Fibroblast of pulmonary artery (primary cell): ENCODE data around the gene CHST9.

Experiments used
- DNase-seq: peaks from one replicate; pipeline ENCODE4 v3.0.0-alpha.2; 2010; ENCODE audit warnings: low read depth
- H3K4me3 ChIP-seq: replicated peaks from 2 replicates; pipeline ENCODE4 v1.5.1; 2011; ENCODE audit warnings: low read depth, mild to moderate bottlenecking, control low read depth, low read length, moderate library complexity
- TF ChIP-seq, protein P1 (sequence below): IDR thresholded peaks from 2 replicates; pipeline ENCODE4 v1.5.1; 2011; ENCODE audit warnings: mild to moderate bottlenecking, control low read depth, low read length, inconsistent platforms; ENCODE audit errors: missing control alignments

Gene CHST9

DNA sequence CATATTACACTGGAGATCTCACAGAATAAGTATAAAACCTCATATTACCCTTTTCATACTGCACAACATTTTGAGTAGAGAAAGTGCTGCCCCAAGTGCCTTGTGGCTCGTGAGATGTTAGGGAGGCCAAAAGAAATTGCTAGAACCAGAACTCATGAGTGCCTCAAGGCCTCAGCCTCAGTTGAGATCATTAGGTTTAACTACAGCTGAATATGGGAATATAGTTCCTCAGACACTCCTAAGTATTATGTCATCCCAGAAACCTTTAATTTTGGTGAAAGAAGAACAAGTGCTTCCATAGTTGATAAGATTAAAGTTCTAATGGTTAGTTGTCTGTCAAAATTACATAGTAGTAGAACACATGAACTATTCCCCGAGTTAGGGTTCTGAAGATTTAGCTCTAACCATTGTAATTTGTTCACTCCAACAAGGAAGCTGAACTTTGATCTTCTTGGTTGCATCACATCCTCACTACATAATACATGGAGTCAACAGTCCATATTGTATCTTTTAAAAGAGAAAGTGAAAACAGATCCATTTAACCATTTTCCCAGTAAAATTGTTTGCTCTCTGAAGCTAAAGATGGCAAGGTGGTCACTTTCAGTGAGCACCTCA is 310.0 kb downstream of the CHST9 start:
- TF ChIP-seq, protein P1, sequence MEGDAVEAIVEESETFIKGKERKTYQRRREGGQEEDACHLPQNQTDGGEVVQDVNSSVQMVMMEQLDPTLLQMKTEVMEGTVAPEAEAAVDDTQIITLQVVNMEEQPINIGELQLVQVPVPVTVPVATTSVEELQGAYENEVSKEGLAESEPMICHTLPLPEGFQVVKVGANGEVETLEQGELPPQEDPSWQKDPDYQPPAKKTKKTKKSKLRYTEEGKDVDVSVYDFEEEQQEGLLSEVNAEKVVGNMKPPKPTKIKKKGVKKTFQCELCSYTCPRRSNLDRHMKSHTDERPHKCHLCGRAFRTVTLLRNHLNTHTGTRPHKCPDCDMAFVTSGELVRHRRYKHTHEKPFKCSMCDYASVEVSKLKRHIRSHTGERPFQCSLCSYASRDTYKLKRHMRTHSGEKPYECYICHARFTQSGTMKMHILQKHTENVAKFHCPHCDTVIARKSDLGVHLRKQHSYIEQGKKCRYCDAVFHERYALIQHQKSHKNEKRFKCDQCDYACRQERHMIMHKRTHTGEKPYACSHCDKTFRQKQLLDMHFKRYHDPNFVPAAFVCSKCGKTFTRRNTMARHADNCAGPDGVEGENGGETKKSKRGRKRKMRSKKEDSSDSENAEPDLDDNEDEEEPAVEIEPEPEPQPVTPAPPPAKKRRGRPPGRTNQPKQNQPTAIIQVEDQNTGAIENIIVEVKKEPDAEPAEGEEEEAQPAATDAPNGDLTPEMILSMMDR = no peak
- H3K4me3 ChIP-seq = no peak overlapping the region
- DNase-seq = no peak

DNA sequence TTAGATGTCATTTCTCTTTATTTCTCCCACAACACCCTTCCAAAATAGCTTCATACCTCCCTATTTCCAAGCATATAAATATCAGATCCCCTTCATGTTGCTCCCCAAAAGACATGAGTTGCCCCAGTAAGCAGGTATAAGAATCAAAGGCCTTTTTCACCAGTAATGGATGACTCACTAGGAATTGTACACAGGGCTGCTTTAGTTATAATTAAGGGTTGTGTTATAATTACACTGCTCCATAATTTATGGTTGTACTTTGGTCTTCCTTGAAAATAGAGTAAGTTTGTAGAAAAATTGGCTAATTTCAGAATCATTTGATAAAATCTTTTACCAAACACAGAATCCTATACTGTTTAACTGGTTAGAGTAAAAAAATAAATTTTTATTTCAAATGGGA is 310.8 kb downstream of the CHST9 start:
- H3K4me3 ChIP-seq = no peak overlapping the region
- DNase-seq = no peak
- TF ChIP-seq, protein P1 = no peak

DNA sequence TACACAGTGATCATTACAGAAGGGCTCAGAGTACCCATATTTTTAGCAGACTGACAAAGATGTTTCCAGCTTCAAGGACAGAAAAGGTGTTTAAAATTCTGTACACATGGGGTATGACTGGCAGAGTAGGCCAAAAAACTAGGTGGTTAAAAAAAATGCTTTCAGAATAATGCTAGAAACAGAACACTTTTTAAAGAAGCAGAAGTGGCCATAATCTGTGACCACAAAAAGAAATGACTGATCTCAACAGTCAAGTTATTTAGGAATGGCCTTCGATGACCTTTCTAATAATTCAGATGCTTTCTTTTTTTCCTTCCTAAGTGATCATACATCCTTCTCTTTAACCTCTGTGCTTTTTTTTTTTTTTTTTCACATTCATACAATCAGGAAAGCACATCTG is 315.5 kb downstream of the CHST9 start:
- no peak for DNase-seq
- TF ChIP-seq, protein P1 = no peak
- H3K4me3 ChIP-seq = no peak overlapping the region

GRCh38 chr18:26868968-26869586 is 316.0 kb downstream of the CHST9 start:
- no peak for DNase-seq
- H3K4me3 ChIP-seq = no peak overlapping the region
- TF ChIP-seq, protein P1 = no peak

DNA sequence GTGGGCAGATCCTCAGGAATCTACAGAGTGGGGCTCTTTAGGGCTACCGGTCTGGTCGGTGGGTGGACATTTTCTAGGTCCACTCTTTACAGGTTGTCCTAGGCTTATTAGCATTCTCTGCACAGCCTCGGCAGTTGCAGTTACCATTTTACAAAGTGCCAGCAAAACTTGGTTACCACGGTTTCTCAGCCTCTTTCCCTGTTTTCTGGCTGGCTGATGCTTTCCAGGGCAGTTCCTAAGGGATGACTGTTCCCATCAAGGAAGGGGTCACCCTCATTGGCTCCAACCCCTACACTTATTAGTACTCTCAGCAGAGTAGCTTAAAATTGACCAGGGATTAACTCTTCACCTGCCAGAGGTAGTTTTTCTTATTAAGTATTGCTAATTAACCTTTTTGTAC is 317.6 kb downstream of the CHST9 start:
- no peak overlapping the region for H3K4me3 ChIP-seq
- TF ChIP-seq, protein P1 = no peak
- no peak for DNase-seq

DNA sequence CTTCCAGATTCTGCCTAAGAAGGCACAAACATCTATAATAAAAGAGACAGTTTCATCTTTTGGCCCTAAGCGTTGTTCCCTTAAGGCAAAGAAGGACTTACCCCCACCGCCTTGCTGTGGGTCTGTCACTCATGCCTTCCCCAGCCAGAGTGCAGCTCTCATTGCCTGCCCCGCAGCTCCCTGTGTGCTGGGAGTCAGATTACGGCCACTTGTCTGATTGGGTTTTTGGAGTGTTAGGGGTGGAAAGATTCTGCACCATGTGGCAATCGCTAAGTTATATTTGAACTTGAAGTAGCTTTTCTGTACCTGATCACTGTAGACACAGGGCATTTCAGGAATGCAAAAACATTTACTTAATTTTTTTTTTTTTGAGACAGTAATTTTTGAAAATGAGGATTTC is 319.6 kb downstream of the CHST9 start, which contains the start of gene AQP4:
TSS of gene AQP4 (minus strand) at position 151 of the 400 bp plus-strand sequence. CDS start at position 133, 18 bp downstream.
- no peak for DNase-seq
- no peak within 1 kb of the TSS for H3K4me3 ChIP-seq
- TF ChIP-seq, protein P1 = no peak

DNA sequence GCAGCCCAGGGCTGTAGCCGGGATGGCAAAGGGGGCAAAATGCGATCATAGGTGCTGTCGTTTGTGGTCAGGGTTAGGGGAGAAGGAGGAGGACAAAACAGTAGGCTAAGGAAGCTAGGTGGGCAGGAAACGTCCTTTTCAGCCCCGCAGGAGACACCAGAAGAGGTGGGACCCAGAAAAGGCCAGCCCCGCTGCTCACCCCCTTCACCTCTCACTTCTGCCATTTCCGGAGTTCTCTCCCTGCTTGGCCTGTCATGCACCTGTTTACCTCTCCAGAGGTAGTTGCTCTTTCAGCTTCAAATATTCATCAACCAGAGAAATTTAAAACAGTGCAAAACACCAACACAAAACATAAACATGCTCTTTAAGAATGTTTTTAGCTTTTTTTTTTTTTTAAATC is 320.4 kb downstream of the CHST9 start:
- TF ChIP-seq, protein P1 = no peak
- no peak overlapping the region for H3K4me3 ChIP-seq
- DNase-seq = no peak
